ENCODE measurements around the gene BCS1L.
A peak's percentile ranks its signal among the peaks of the same experiment; 100 is the strongest.

Gene BCS1L

DNA sequence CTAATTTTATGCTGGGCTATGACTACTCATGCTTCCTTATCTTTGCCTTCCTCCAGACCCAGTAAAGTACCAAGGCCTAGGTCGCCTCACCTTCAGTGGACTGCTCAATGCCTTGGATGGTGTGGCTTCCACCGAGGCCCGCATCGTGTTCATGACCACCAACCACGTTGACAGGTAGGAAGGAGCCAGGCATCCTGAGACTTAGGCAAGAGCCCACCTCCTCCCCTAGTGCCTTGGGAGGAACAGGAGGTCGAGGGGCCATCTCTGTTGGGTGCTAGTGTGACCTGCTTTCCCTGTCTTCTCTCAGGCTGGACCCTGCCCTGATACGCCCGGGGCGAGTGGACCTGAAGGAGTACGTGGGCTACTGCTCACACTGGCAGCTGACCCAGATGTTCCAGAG lies 3.3 kb downstream of the BCS1L start:
- DNase-seq: no peak

DNA sequence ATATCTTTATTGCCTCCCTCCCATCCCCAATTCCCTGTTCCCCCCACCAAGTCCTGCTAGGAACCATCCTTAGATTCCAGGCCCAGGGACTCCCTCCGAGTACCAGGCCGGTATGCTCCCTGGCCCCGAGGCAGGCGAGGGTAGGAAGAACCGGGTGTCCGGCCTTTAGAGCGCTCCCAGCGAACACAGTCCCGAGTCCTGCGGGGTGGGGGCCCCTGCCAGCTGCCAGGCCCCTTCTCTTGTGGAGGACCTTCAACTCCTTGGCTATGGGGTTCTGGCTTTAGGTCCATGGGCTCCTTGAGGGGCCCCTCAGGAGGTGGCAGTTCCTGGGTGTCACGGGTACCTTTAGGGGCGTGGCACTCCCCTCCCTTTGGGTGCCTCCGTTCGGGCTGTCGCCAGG lies 4.4 kb downstream of the BCS1L start:
- no peak for DNase-seq

DNA sequence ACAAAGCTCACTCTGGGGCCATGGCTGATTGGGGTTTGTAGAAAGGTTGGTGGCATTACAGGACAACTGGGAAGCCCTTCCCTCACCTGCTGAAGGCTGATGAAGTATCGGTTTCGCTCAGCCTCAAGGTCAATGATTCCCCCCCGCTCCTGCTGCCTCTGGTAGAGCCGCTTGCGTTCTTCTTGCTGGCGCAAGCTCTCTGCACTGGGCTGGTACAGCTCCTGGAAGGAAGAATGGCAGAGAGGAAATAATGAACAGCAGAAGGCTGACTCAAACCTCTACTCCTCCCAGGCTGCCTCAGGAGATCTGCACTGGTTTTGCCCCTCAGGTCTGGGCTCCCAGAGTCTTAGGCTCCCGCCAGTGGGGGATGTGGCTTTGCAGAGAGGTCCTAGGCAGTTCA lies 5.2 kb downstream of the BCS1L start:
- no peak for DNase-seq

DNA sequence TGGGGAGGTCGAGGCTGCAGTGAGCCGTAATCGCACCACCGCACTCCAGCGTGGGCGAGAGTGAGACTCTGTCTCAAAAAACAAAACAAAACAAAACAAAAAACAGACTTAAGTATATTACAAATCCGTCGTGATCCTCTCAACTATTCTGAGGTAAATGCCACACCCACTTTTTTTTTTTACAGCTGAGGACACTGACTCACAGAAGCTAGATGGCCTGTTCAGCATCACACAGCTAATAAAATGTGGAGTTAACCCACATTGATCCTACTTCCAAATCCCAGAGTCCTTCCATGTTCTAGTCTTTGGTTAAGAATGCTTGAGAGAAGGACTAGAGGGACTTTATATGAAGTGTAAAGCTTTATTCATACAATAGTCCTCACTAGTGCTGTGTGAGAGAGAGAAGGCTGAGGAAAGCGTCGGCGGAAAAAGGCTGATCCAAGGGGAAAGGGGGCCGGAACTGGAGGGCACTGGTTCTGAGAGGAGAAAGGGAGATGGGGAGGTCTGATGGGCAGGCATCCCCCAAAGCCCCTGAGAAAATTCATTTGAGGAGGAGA lies 11.7 kb downstream of the BCS1L start:
- no peak for DNase-seq

DNA sequence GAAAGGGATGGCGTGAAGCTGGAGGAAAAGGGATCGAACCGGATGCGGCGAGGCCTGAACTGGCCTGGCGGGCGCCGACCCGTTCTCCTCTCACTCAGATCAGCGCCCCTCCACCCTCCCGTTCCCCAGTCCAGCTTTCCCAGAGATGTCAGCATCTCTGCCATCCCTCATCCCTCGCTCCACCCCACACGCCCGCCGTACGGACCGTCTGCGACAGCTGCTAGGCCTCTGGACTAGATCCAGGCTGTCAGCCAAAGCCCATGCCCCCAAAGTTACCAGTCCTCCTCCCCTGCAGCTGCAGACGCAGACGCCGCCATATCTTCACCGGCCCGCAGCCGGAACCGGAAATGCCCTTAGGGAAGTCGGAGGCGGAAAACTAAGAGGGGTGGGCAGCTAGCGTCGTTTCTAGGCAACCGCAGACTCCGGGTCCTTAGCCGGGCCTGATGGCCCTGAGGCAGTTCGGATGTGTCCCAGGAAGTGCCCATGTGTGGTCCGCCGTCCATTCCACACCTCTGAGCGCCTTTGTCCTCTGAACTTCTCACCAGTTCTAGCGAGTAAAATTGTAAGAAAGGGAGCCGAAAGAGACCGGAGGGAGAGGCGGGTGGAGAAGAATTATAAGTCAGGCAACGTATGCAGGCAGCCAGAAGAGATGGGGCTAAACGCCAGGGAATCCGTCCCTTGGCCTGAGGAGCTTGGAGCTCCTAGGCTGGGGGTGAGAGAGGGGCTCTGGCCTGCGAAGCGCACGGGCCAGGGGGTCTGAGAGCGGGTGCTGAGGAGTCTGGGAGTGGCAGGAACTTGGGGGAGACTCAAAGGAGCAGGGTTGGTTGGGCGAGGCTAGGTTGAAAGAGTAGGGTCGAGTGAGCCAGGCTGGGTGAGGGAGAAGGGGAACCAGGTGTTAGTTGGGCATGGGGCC lies 12.4 kb downstream of the BCS1L start, which contains the start of the genes RNF25 and STK36:
Gene RNF25 (minus strand): TSS at position 349 of the 913 bp plus-strand sequence. CDS start 32 bp downstream, at position 317.
Gene STK36 (plus strand): TSS at position 433 of the 913 bp plus-strand sequence. CDS start 744 bp downstream, outside the sequence.
- DNase-seq: peak; percentile 90

DNA sequence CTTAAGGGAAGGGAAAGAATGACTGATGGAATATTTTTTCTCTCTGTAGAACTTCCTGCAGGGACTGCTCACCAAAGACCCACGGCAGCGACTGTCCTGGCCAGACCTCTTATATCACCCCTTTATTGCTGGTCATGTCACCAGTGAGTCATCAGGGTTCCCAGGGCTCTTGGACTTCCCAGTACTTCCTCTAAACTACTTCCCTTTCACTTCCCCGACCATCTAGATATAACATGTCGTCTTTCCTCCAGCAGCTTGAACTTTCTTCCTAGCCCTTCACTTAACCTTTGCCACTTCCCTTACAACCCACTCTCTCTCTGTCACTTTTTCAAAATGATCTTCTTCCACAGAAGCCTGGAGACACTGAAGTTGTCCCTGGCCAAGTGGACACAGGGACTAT lies 19.6 kb downstream of the BCS1L start:
- no peak for DNase-seq

DNA sequence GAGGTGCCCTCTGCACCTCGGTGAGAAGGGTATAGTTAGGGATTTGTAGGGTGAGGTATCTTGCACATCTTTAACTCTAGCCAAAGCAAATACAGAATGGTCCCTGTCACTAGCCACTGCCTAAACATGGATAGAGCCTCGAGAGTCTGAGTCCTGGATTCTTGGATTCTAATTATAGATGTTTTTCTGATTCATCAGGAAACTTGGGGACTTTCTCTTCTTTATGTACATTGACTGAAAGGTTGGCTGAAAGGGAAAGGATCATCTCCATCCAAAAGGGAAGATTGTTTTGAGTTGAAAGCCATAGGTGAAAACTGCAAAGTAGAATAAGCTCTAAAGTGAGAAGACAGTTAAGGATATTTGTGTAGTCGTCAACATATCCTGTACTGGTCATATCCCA lies 20.6 kb downstream of the BCS1L start:
- DNase-seq: no peak

DNA sequence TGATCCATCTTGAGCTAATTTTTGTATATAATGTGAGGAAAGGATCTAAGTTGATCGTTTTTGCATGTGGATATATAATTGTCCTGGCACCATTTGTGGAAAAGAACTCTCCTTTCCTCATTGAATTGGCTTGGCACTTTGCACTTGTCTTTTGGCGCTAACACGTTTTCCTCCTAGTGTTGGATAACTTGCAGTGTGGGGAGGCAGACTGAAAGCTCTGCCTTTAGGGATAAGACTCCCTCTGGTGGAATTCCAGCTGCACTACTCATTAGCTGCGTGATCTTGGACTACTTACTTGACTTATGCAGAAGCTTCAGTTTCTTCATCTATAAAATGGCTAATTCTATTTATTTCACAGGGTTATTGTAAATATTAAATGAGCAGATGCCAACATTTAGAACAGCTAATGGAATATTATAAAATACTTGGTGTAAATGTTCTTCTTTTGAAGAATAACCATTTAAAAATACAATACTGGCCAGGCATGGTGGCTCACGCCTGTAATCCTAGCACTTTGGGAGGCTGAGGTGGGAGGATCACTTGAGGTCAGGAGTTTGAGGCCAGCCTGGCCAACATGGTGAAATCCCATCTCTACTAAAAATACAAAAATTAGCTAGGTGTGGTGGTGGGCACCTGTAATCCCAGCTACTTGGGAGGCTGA lies 28.0 kb downstream of the BCS1L start:
- peak; percentile 47 for DNase-seq

DNA sequence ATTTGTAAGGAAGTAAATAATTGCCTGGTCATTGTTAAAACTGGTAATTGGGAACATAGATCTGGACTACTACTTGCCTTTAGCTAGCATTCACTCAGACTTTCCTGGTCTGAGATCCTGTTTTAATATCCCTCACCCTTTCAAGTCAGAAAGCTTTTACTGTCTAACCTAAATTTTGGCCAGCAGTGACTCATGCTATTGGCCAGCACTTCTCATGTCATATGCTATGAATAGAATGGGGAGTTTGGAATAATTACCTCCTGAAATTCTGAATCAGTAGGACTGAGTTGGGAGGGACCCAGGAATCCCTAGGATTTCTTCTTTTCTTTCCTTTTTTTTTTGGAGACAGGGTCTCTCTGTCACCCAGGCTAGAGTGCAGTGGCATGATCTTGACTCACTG lies 31.8 kb downstream of the BCS1L start:
- DNase-seq: no peak

DNA sequence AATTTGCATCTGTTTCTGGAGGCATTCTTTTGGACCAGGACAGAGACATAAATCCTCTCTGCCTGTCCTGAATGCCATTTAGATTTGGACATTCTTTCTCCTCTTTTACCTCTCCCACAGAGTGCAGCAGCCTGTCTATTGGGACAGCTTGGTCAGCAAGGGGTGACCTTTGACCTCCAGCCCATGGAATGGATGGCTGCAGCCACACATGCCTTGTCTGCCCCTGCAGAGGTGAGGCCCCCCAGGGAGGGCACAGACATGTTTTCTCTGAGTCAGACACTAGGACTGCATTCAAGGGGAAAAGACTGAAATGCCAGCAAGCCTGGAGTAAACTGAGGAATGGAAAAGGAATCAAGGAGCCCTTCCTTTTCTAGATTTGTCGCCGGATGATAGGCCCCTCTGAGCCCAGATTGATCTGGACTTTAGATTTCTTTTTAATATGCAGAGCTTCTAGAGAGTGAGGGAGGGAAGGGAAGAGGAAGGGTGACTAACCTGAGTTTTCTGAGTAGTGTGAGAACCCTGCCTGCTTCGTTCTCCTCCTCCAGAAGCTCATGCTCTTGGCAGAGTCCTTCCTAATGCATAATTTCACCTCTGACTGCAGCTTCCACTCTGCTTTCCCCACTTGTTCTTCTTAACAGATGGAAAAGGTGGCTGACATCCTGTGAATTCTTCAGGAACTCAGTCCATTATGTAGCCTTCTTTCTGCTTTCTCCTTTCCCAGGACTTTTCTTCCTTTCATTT lies 35.1 kb downstream of the BCS1L start:
- DNase-seq: no peak

DNA sequence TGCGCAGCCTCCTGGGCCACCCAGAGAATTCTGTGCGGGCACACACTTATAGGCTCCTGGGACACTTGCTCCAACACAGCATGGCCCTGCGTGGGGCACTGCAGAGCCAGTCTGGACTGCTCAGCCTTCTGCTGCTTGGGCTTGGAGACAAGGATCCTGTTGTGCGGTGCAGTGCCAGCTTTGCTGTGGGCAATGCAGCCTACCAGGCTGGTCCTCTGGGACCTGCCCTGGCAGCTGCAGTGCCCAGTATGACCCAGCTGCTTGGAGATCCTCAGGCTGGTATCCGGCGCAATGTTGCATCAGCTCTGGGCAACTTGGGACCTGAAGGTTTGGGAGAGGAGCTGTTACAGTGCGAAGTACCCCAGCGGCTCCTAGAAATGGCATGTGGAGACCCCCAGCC lies 39.4 kb downstream of the BCS1L start:
- DNase-seq: no peak

DNA sequence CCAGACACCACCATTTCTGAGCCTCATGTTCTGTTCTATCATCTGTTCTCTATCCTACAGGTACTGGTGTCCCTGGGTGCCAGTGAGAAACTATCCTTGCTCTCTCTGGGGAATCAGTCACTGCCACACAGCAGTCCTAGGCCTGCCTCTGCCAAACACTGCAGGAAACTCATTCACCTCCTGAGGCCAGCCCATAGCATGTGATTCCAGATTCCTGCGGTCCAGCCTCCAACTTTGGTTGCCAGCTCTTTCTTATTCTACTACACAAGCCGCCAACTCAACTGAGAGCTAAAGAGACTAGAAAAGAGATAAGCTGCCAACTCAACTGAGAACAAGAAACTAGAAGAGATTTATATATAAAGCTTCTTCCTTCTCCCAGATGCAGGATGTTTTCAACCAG lies 42.3 kb downstream of the BCS1L start:
- DNase-seq: no peak

DNA sequence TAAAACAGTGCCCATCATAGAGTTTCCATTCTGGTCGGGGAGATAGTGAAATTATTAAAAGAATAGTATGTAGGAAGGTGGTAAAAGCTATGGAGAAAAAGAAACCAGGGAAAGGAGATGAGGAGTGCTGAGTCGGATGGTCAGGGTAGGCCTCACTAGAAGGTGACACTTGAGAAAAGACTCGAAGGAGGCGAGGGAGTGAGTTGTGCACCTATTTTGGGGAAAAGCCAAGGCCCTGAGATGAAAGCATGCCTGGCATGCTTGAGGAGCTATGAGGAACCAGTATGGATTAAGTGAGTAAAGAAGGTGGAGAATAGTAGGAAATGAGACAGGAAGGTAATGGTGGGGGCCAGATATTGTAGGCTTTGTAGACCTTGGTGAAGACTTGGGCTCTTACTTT lies 43.9 kb downstream of the BCS1L start:
- DNase-seq: no peak

DNA sequence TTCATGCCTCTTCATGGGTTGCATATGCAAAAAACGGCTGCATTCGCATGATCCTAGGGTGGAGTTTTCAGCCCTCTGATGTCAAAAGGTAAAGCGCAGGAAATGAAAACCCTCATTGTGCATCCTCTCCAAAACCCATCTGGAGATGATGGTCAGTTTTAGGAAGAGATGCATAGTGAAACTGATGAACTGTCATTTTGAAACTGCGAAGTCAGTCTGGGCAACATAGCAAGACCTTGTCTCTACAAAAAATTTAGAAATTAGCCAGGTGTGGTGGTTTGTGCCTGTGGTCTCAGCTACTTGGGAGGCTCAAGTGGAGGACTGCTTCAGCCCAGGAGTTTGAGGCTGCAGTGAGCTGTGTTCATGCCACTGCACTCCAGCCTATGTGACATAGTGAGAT lies 48.6 kb downstream of the BCS1L start:
- DNase-seq: no peak

DNA sequence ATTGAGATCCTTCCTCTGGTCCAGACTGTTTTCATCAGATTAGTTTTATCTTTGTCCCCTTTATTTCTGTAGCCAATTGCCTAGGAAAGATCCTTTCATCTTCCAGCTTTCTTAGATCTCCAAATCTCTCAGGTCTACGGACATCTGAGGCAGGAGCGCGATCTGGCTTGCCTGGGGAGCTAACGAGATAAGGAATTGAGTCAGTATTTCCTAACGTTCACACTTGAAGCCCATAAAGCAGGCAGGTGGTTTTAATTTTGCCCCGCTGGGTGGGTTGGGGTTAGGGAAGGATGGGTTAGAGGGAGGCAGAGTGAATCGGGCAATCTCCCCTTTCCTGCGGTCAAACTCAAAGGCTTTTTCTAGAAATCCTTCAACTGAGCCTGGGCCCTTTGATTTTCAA lies 50.4 kb downstream of the BCS1L start:
- no peak for DNase-seq

DNA sequence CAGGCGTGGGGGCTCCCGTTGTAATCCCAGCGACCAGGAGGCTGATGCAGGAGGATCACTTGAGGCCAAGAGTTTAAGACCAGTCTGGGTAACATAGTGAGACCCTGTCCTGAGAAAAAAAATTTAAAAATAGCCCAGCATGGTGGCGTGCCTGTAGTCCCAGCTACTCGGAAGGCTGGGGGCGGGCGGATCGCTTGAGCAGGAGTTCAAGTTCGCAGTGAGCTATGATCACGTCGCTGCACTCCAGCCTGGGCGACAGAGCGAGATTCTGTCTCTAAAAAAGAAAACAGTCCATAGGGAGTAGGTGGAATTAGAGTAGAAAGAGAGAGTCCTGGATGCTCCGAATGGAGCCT lies 50.8 kb downstream of the BCS1L start:
- no peak for DNase-seq

DNA sequence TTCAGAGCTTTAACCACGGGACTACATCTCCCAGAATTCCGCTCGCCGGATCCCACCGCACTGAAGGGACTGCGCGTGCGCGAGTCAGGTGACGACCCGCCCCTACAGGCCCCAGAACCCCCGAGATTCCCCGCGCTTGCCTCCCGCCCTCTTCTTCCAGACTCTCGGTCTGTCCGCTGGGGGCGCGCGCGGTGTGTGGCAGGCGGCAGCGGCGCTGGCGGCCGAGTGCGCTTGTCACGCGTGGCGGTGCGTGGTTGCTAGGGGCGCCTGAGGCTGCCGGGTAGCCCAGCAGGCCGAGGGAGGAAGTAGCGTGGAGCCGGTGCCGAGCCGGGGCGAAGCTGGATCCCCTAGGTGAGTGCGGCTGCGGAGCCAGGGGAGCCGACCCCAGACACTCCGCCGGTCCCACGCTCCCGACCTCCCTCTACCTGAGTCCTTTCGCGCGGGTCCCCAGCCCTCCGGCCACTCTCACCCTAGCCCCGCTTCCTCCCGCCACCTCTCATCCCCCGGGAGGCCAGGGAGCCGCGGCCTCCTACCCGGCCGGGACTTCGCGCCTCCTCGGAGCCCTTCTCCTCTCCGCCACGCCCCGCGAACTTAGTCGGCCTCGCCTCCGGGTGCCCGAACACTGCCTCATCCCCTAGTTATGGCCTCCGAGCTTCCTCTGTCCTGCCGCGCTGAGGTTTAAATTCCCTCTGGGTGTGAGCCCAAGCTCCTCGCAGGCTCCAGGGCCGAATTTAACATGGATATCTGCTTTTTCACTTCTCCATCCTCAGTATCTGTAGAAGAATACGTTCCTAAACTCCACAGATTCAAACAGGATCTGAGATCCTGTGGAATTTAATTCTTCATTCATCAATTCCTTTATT lies 51.4 kb downstream of the BCS1L start, which contains the start of gene TTLL4:
Gene TTLL4 (plus strand): TSS at position 149 of the 863 bp plus-strand sequence. CDS start 26,842 bp downstream, outside the sequence.
- peak; percentile 99 for DNase-seq

DNA sequence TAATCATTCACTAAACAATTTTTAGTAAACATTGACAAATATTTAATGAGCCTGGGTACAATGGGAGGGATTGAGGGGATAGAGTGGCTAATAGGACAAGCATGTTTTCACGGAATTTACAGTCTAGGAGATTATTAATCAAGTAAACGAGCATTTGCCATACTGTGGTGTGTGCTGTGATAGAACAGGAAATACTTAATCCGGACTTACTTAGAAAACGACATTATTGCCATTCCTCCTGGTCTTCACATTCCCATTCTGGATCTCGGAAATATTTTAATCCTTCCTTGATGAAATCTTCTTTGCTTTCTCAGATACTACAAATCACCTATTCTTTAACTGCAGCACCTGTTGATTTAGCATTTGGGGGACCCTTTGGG lies 52.1 kb downstream of the BCS1L start:
- DNase-seq: no peak

Measured in stimulated activated CD4-positive, alpha-beta T cell treated with anti-CD3 and anti-CD28 coated beads, Interleukin-15, amount 100 ng/mL, for 24 hours (primary cell).